Measurements from ENCODE around the gene ADAM19.

DNA sequence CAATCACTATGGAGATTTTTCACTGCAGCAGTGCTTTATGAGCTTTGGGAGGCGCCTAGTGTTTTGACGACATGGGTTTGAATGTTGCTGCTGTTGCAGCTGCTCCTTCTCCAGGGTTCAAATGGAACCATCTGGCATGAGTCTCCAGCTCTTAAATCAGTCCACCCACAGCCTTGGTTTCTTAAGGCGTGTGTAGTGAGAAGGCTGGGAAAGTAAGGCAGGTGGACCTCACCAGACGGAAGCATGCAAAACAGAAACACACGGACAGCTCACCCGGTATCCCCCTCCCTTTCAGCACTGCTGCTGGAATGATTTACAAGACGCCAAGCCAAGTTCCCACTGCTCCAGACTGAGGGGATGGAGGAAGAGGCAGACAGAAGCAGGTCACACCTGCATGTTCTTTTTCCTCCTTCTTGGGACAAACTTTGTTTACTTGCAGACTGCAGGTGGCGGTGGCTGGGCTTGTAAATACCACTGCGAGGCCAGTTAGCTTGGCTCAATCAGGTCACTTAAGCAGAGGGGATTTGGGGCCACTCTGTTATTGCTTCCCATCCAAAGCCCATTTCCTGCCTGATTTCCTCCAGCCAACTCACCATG lies 47.4 kb downstream of the ADAM19 start:
- TF ChIP-seq, protein P1, sequence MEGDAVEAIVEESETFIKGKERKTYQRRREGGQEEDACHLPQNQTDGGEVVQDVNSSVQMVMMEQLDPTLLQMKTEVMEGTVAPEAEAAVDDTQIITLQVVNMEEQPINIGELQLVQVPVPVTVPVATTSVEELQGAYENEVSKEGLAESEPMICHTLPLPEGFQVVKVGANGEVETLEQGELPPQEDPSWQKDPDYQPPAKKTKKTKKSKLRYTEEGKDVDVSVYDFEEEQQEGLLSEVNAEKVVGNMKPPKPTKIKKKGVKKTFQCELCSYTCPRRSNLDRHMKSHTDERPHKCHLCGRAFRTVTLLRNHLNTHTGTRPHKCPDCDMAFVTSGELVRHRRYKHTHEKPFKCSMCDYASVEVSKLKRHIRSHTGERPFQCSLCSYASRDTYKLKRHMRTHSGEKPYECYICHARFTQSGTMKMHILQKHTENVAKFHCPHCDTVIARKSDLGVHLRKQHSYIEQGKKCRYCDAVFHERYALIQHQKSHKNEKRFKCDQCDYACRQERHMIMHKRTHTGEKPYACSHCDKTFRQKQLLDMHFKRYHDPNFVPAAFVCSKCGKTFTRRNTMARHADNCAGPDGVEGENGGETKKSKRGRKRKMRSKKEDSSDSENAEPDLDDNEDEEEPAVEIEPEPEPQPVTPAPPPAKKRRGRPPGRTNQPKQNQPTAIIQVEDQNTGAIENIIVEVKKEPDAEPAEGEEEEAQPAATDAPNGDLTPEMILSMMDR (conservative IDR thresholded peaks at IDR 0.05; ENCODE audit: low read depth, low read length) = no peak
- TF ChIP-seq RFX5 (IDR thresholded peaks at IDR 0.05; ENCODE audit: low read depth, low read length) (no peak), POLR2A (IDR thresholded peaks at IDR 0.05; ENCODE audit: low read depth, low read length) (no peak), MAZ (IDR thresholded peaks at IDR 0.05; ENCODE audit: borderline replicate concordance, low read depth, low read length) (no peak), MXI1 (IDR thresholded peaks at IDR 0.05; ENCODE audit: borderline replicate concordance, low read depth, low read length) (no peak), SMC3 (IDR thresholded peaks at IDR 0.05; ENCODE audit: low read depth, low read length) (no peak), RCOR1 (IDR thresholded peaks at IDR 0.05; ENCODE audit: insufficient replicate concordance, low read length) (no peak), FOS (IDR thresholded peaks at IDR 0.05; ENCODE audit: low read depth, low read length) (no peak), MAFK (IDR thresholded peaks at IDR 0.05; ENCODE audit: low read depth, low read length) (no peak), BHLHE40 (IDR thresholded peaks at IDR 0.05; ENCODE audit: low read depth, low read length) (no peak), NFE2L2 (IDR thresholded peaks at IDR 0.05; ENCODE audit: low read depth, low read length) (no peak)
- TF ChIP-seq, protein P2, sequence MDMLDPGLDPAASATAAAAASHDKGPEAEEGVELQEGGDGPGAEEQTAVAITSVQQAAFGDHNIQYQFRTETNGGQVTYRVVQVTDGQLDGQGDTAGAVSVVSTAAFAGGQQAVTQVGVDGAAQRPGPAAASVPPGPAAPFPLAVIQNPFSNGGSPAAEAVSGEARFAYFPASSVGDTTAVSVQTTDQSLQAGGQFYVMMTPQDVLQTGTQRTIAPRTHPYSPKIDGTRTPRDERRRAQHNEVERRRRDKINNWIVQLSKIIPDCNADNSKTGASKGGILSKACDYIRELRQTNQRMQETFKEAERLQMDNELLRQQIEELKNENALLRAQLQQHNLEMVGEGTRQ (IDR thresholded peaks at IDR 0.05; ENCODE audit: low read depth, low read length) = no peak
